HCT116 (cell line): ENCODE measurements around the gene UGT3A2. TPM values are rescaled to one million over a fixed set of nuclear protein-coding genes. Genes with fewer than 3 reads are reported as not detected.

Experiments used
- ATAC-seq: fragments of 200-7000 bp; cut with Tn5 transposase; 2 replicates; pipeline ENCODE4 v1.9.1; 2020; ENCODE audit warnings: mild to moderate bottlenecking, moderate library complexity
- BruUV-seq: library from RNA; stranded (reverse); fragments of 400-500 nt; replicated peaks from 2 replicates; lab custom pipeline; 2021; lab: Mats Ljungman, UMichigan
- CTCF ChIA-PET: fragments of 300-600 bp; sonication (Branson Sonifier 250); formaldehyde crosslinking; loops from one replicate; lab custom pipeline; 2021; ENCODE audit warnings: antibody characterized with exemption; lab: Charles Lee
- POLR2A ChIA-PET: fragments of 300-600, 350-600 bp; sonication (Branson Sonifier 250); formaldehyde crosslinking; loops from one replicate; lab custom pipeline; 2021; ENCODE audit warnings: antibody characterized with exemption; lab: Charles Lee
- RAD21 ChIA-PET, 2 experiments: fragments of 300-600 bp; sonication (Branson Sonifier 250); formaldehyde crosslinking; loops; one replicate each; lab custom pipeline; 2023; ENCODE audit warnings: low total read pairs in 2 of 2; ENCODE audit not compliant: uncharacterized antibody in 2 of 2, unreplicated experiment in 2 of 2, low non-redundant PET in 1 of 2; lab: Charles Lee
- DNase-seq: peaks from one replicate; pipeline ENCODE4 v3.0.0-alpha.2; 2010; ENCODE audit warnings: low read depth, low spot score
- H2AFZ ChIP-seq: fragments of 200-600 bp; shearing (Covaris generic), sonication (generic); 2 replicates; pipeline ENCODE4 v1.6.1; 2017; ENCODE audit warnings: low read depth, mixed run types, mixed read lengths, antibody characterized with exemption, low read length; ENCODE audit not compliant: poor library complexity, severe bottlenecking
- H3K27ac ChIP-seq: 2 replicates; pipeline ENCODE4 v1.5.1; 2012; ENCODE audit warnings: low read depth, low read length
- H3K27me3 ChIP-seq: fragments of 200-600 bp; sonication (generic); 2 replicates; pipeline ENCODE4 v1.6.1; 2016; ENCODE audit warnings: mixed run types, low read length, mixed read lengths; ENCODE audit not compliant: insufficient read depth
- H3K36me3 ChIP-seq, 2 experiments: fragments of 200-500 bp in 1 of 2; fragments of 200-600 bp in 1 of 2; sonication (Bioruptor generic) in 1 of 2; sonication (generic) in 1 of 2; 2 replicates each; pipeline versions ENCODE4 v1.5.1 to v1.6.1; 2014 to 2016; ENCODE audit warnings: low read length in 2 of 2, inconsistent platforms in 1 of 2, mixed read lengths in 1 of 2, mixed run types in 1 of 2; ENCODE audit not compliant: insufficient read depth in 2 of 2, control insufficient read depth in 1 of 2
- H3K4me1 ChIP-seq, 2 experiments: fragments of 200-600 bp in 1 of 2; sonication (generic) in 1 of 2; 2 replicates each; pipeline versions ENCODE4 v1.5.1 to v1.6.1; 2012 to 2017; ENCODE audit warnings: low read length in 2 of 2, inconsistent platforms in 1 of 2, mild to moderate bottlenecking in 1 of 2, mixed read lengths in 1 of 2, mixed run types in 1 of 2, moderate library complexity in 1 of 2; ENCODE audit not compliant: insufficient read depth in 2 of 2, control insufficient read depth in 1 of 2
- H3K4me2 ChIP-seq: fragments of 200-600 bp; sonication (generic); 2 replicates; pipeline ENCODE4 v1.6.1; 2017; ENCODE audit warnings: mixed run types, low read length, mixed read lengths
- H3K4me3 ChIP-seq, 2 experiments: fragments of 200-600 bp in 1 of 2; sonication (generic) in 1 of 2; replicated peaks in 1 of 2; 2 replicates each; pipeline ENCODE4 v1.5.1; 2011 to 2016; ENCODE audit warnings: low read length in 2 of 2, control low read depth in 1 of 2, low read depth in 1 of 2, mild to moderate bottlenecking in 1 of 2, mixed read lengths in 1 of 2, mixed run types in 1 of 2
- H3K79me2 ChIP-seq: fragments of 200-600 bp; sonication (generic); 2 replicates; pipeline ENCODE4 v1.6.1; 2017; ENCODE audit warnings: mild to moderate bottlenecking, mixed run types, low read length, moderate library complexity, mixed read lengths; ENCODE audit not compliant: insufficient read depth
- H3K9ac ChIP-seq: fragments of 200-600 bp; sonication (generic); 2 replicates; pipeline ENCODE4 v1.6.1; 2016; ENCODE audit warnings: low read length, mixed read lengths
- H3K9me2 ChIP-seq: fragments of 200-600 bp; sonication (generic), shearing (Covaris generic); 2 replicates; pipeline ENCODE4 v1.6.1; 2017; ENCODE audit warnings: mixed run types, mild to moderate bottlenecking, moderate library complexity; ENCODE audit not compliant: insufficient read depth
- H3K9me3 ChIP-seq, 2 experiments: fragments of 200-500 bp in 1 of 2; fragments of 200-600 bp in 1 of 2; sonication (Bioruptor generic) in 1 of 2; sonication (generic) in 1 of 2; 2 replicates each; pipeline ENCODE4 v1.6.1; 2014 to 2017; ENCODE audit warnings: low read length in 2 of 2, mixed read lengths in 2 of 2, inconsistent platforms in 1 of 2, low read depth in 1 of 2, mild to moderate bottlenecking in 1 of 2, mixed run types in 1 of 2, moderate library complexity in 1 of 2; ENCODE audit not compliant: control insufficient read depth in 1 of 2, insufficient read depth in 1 of 2
- H4K20me1 ChIP-seq: fragments of 200-600 bp; sonication (generic), shearing (Covaris generic); 2 replicates; pipeline ENCODE4 v1.6.1; 2017; ENCODE audit warnings: mixed run types, mild to moderate bottlenecking, moderate library complexity; ENCODE audit not compliant: insufficient read depth
- EGR1 ChIP-seq: IDR thresholded peaks from 2 replicates; pipeline ENCODE4 v1.6.1; 2012; ENCODE audit warnings: low read depth
- FOSL1 ChIP-seq: IDR thresholded peaks from 2 replicates; pipeline ENCODE4 v1.6.1; 2012; ENCODE audit warnings: low read depth
- JUND ChIP-seq: IDR thresholded peaks from 2 replicates; pipeline ENCODE4 v1.6.1; 2012
- RAD21 ChIP-seq: IDR thresholded peaks from 2 replicates; pipeline ENCODE4 v1.6.1; 2012; ENCODE audit warnings: low read depth, mild to moderate bottlenecking
- YY1 ChIP-seq: IDR thresholded peaks from 2 replicates; pipeline ENCODE4 v1.6.1; 2011; ENCODE audit warnings: low read length, low read depth, moderate library complexity, mild to moderate bottlenecking; ENCODE audit not compliant: insufficient replicate concordance; ENCODE audit errors: extremely low read depth
- ZNF274 ChIP-seq: fragments of 200-500 bp; sonication (Bioruptor generic); IDR thresholded peaks from 2 replicates; pipeline ENCODE4 v1.6.1; 2014; ENCODE audit warnings: mild to moderate bottlenecking, low read depth, low read length, inconsistent platforms
- intact Hi-C: fragments of 100-400 bp; cut with micrococcal nuclease; formaldehyde crosslinking; loops from 2 replicates; pipeline ENCODE4 v1.10.0; 2022
- total RNA-seq: library from RNA; stranded (reverse); gene quantifications from one replicate; pipeline ENCODE4 v1.2.1, GENCODE V29; 2021; ENCODE audit not compliant: unreplicated experiment
- TF ChIP-seq, protein P1 (sequence below): IDR thresholded peaks from 2 replicates; pipeline ENCODE4 v1.6.1; 2012
- TF ChIP-seq, protein P2 (sequence below), 3 experiments: fragments of 200-600 bp in 1 of 3; sonication (generic) in 1 of 3; IDR thresholded peaks in 2 of 3; conservative IDR thresholded peaks in 1 of 3; 2 replicates each; pipeline ENCODE4 v1.5.1; 2012 to 2017; ENCODE audit warnings: low read depth in 2 of 3, low read length in 2 of 3, antibody characterized with exemption in 1 of 3, borderline replicate concordance in 1 of 3, control low read depth in 1 of 3, mild to moderate bottlenecking in 1 of 3, mixed read lengths in 1 of 3, mixed run types in 1 of 3, moderate library complexity in 1 of 3; ENCODE audit not compliant: insufficient read depth in 1 of 3
- TF ChIP-seq, protein P3 (sequence below): IDR thresholded peaks from 2 replicates; pipeline ENCODE4 v1.6.1; 2012; ENCODE audit warnings: low read depth
- TF ChIP-seq, protein P4 (sequence below): IDR thresholded peaks from 2 replicates; pipeline ENCODE4 v1.6.1; 2011; ENCODE audit warnings: mild to moderate bottlenecking, low read length, moderate library complexity; ENCODE audit not compliant: insufficient replicate concordance; ENCODE audit errors: extremely low read depth

The UGT3A2 gene
- total RNA-seq, 1 experiment from 2014 or later, result not detected

DNA sequence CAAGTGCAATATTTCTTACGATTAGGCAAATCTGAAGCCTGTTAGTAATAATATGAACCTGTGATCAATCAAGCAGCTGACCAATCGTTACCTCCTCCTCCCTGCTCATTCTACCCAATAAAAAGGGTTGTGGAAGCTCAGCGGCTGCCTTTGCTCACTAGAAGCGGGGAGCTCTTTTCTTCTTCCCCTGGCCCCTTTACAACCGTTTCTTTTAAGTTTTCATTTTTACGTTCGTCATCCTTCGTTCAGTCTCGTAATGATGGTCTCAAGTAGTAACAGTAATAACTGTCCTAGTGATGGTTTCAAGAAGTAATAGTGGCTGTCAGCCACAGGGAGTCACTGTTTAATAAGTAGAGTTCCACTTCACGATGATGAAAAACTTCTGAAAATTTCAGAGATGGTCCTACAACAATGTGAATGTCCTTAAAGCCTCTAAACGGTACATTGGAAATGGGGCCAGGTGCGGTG is 6.2 kb downstream of the UGT3A2 start:
- H3K4me1 ChIP-seq, result no peaks in the 10 kb centered on the region
- no peaks in the 10 kb centered on the region for H3K36me3 ChIP-seq
- CTCF ChIA-PET, result no interaction called here
- no peak overlapping the region for H3K4me3 ChIP-seq
- H4K20me1 ChIP-seq, result no peaks in the 10 kb centered on the region
- H3K9me3 ChIP-seq, result no peaks in the 10 kb centered on the region
- no peaks in the 10 kb centered on the region for H3K79me2 ChIP-seq
- no peaks in the 10 kb centered on the region for H3K9me2 ChIP-seq
- ATAC-seq (peak; percentile 75), DNase-seq (peak; percentile 16)
- no peak overlapping the region for H2AFZ ChIP-seq
- no peak overlapping the region for H3K4me2 ChIP-seq
- intact Hi-C loops, result loop anchor here (5.0 kb wide), 1 partner anchor 447 kb away; no protein-coding TSS in a partner anchor
- BruUV-seq, result no TSS peak
- no peak overlapping the region for H3K27ac ChIP-seq
- no peak overlapping the region for H3K9ac ChIP-seq
- POLR2A ChIA-PET, result no interaction called here
- peaks cover 20% of the 10 kb centered on the region for H3K27me3 ChIP-seq
- RAD21 ChIA-PET, result no interaction called here
- TF ChIP-seq YY1 (no peak), ZNF274 (no peak), RAD21 (peak; percentile 51), JUND (no peak), FOSL1 (no peak), EGR1 (no peak)
- TF ChIP-seq, protein P1, sequence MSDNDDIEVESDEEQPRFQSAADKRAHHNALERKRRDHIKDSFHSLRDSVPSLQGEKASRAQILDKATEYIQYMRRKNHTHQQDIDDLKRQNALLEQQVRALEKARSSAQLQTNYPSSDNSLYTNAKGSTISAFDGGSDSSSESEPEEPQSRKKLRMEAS, result no peak
- TF ChIP-seq, protein P2, sequence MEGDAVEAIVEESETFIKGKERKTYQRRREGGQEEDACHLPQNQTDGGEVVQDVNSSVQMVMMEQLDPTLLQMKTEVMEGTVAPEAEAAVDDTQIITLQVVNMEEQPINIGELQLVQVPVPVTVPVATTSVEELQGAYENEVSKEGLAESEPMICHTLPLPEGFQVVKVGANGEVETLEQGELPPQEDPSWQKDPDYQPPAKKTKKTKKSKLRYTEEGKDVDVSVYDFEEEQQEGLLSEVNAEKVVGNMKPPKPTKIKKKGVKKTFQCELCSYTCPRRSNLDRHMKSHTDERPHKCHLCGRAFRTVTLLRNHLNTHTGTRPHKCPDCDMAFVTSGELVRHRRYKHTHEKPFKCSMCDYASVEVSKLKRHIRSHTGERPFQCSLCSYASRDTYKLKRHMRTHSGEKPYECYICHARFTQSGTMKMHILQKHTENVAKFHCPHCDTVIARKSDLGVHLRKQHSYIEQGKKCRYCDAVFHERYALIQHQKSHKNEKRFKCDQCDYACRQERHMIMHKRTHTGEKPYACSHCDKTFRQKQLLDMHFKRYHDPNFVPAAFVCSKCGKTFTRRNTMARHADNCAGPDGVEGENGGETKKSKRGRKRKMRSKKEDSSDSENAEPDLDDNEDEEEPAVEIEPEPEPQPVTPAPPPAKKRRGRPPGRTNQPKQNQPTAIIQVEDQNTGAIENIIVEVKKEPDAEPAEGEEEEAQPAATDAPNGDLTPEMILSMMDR (IDR thresholded peaks at IDR 0.05 in 2 of 3, conservative IDR thresholded peaks at IDR 0.05 in 1 of 3; ENCODE audit: borderline replicate concordance in 1 of 3, insufficient read depth in 1 of 3, low read depth in 2 of 3, low read length in 2 of 3), result peak; percentile 16 to 60 (median 33); a peak in 3 of 6 replicates
- TF ChIP-seq, protein P3, sequence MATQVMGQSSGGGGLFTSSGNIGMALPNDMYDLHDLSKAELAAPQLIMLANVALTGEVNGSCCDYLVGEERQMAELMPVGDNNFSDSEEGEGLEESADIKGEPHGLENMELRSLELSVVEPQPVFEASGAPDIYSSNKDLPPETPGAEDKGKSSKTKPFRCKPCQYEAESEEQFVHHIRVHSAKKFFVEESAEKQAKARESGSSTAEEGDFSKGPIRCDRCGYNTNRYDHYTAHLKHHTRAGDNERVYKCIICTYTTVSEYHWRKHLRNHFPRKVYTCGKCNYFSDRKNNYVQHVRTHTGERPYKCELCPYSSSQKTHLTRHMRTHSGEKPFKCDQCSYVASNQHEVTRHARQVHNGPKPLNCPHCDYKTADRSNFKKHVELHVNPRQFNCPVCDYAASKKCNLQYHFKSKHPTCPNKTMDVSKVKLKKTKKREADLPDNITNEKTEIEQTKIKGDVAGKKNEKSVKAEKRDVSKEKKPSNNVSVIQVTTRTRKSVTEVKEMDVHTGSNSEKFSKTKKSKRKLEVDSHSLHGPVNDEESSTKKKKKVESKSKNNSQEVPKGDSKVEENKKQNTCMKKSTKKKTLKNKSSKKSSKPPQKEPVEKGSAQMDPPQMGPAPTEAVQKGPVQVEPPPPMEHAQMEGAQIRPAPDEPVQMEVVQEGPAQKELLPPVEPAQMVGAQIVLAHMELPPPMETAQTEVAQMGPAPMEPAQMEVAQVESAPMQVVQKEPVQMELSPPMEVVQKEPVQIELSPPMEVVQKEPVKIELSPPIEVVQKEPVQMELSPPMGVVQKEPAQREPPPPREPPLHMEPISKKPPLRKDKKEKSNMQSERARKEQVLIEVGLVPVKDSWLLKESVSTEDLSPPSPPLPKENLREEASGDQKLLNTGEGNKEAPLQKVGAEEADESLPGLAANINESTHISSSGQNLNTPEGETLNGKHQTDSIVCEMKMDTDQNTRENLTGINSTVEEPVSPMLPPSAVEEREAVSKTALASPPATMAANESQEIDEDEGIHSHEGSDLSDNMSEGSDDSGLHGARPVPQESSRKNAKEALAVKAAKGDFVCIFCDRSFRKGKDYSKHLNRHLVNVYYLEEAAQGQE, result no peak
- TF ChIP-seq, protein P4, sequence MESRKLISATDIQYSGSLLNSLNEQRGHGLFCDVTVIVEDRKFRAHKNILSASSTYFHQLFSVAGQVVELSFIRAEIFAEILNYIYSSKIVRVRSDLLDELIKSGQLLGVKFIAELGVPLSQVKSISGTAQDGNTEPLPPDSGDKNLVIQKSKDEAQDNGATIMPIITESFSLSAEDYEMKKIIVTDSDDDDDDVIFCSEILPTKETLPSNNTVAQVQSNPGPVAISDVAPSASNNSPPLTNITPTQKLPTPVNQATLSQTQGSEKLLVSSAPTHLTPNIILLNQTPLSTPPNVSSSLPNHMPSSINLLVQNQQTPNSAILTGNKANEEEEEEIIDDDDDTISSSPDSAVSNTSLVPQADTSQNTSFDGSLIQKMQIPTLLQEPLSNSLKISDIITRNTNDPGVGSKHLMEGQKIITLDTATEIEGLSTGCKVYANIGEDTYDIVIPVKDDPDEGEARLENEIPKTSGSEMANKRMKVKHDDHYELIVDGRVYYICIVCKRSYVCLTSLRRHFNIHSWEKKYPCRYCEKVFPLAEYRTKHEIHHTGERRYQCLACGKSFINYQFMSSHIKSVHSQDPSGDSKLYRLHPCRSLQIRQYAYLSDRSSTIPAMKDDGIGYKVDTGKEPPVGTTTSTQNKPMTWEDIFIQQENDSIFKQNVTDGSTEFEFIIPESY, result no peak
